Stimulated activated CD8-positive, alpha-beta memory T cell treated with anti-CD3 and anti-CD28 coated beads, Interleukin-2, amount 100 ng/mL, for 1 hour (primary cell): ENCODE measurements around the gene RPS6KA2.

Source experiments
- DNase-seq, 2 donors: peaks; one replicate each; pipeline ENCODE4 v3.0.0-alpha.2; 2020; ENCODE audit warnings: low read depth in 2 of 2

Gene RPS6KA2

DNA sequence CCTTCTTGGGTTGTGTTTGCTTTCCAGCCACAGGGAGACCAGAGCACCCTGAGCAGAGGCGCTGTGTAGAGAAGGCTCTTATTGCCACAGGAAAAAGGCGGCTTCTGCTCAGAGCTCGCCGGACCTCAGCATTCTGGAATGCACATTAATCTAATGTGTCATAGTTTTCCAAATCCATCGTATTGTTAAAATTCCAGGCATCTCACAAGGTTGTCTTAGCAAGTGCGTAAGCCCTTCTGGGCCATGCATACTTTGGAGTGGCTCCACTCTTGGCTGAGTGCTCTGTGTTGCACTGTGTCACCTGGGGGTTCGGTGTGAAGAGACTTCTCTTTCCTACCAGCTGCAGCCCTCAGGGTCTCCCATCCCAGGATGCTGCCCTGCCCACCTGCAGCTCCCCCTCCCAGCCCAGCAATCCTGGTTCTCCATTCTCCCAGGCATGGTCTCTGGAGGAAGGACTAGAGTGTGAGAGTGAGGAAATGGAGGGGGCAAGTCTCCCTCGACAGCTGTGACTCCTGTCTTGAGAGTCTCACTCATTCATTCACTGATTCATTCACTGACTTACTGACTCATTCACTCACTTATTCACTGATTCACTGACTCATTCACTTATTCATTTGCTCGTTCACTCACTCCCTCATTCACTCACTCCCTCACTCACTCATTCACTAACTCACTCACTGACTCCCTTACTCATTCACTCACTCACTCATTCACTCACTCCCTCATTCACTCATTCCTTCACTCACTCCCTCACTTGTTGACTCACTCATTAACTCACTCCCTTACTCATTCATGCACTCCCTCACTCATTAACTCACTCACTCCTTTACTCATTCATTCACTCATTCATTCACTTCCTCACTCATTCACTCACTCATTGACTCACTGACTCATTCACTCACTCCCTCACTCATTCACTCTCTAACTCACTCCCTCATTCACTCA, 160.6 kb downstream of the RPS6KA2 start:
- DNase-seq, result no peak

DNA sequence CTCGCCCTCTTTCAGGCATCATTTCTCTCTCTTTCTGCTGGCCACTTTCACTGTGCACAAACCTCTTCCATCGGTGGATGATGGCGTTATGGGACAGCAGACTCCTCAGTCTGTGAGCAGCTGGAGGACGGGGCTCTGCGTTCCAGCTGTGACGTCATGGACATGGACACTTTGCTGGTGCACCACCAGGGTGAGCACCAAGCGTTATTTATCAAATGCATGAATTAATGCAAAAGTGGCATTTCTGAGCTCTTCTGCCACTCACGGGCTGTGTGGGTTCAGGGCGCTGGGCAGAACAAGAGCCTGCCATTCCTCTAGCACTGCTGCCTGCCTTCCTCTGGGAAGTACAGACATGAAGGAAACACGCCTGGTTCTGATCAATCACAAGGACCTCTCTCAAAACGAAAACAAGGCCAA, 161.4 kb downstream of the RPS6KA2 start:
- no peak for DNase-seq

DNA sequence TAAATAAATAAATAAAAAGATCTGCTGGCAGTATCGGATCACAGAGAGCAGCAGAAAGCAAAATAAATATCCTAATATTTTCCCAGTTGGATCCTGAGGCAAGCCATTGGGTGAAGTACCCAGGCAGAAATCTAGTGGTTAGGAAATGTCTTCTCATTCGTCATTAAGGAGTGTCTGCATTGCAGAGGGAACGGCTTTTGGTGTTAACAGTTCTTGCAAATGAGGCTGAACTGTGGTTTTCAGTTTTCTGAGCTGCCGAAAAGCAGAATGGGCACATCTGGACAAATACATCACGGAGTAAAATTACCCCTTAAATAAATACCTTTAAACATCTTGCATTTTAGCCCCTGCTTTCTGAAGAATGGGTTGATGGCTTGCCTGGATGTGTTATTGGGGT, 162.1 kb downstream of the RPS6KA2 start:
- DNase-seq, result no peak

DNA sequence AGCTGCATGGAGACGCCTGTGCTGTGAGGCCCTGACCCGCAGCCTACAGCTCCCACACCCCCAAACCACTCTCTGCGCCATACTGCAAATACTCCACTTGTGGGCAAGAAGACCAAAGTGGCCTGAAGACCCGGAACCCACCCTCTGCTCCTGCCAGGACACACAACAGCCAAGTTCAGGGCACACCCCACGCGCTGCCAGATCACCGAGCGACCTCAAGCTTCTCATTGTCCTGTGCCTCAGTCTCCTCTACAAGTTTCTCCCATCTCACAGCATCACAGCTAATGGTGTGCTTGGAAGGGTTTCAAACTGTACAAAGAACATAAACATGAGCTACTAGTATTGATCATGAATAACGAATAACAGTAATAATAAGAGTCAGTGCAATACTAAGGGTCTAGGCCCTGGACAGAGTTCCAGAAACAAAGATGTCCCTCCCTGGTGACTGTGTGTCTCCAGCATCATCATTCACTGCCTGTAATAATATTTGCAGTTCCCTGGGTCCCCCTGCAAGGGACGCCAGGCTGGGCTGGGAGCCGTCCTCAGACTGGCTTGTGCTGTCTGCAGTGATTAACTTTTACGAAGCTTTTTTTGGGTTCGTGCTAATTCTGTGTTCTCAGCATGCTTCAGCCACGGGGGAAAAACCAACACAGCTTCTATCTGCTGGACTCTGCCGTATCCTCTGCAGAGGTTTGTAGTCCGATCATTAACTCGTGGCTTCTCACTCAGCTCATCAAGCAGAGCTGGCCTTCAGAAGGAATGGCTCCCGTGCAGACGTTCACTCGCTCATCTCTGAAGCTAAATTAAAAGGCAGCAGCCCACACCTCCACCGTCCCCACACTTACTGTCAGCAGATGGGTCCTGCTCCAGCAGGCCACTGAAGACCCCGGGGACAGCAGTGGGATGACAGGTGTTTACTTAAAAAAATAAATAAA, 162.7 kb downstream of the RPS6KA2 start:
- DNase-seq, result no peak

DNA sequence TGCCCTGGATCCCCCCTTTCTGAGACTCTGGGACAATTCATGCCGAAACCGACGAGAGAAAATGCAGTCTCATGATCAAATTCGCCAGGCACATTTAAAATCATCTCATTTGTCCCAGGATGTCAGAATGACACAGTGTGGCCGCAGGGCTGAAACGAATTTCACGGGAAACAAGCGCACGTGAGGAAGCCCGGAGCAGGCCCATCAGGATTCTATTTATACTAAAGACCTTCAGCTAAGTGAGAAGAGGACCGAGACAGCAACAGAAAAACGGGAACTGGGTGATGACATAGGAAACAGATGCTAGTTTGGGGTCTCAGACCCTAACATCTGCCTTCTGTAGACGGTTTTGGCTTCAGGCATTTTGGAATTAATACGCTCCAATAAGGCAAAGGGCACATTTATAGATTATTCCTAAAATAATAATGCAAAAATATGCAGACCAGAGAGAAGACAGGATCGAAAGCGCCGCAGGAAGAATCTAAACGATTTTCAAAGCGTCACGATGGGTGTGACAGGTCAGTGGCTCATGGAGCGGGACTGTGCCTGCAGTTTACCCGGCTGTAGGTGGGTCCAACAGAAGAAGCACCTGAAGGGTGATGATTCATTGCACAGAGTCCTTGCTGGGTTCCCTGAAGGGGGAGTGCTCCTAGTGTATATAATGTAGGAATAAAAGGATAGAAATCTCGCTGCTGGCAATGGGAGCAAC, 163.5 kb downstream of the RPS6KA2 start:
- DNase-seq, result no peak

DNA sequence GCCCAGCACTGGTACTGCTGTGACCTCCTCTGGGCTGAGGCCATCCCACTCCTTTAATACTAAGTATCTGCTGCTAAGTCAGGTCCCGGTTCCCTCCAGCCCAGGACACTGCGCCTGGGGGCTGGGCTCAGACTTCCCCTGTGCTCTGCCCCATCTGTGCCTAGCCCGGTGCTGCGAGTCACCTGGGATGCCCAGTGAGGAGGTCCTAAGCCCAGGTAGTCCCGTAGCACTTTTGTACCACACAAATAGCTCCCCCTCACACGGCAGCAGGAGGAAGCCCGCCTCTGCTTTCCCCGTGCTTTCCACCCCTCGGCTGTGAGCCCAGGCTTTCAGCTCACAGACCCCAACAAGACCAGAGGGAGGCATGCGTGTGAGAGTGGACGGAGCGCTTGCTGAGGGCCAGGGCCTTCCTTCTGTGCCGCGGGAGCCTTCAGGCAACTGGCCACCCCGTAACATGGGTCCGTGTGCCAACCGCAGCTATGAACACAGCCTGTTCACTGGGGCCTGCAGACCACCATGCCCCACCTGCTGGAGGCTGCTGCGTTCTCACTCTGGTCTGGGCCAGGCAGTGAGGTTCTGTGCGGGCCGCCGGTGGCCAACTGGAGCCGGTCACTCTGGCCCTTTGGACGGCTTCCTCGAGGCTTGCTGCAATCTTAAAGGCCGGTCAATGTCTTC, 164.5 kb downstream of the RPS6KA2 start:
- no peak for DNase-seq

DNA sequence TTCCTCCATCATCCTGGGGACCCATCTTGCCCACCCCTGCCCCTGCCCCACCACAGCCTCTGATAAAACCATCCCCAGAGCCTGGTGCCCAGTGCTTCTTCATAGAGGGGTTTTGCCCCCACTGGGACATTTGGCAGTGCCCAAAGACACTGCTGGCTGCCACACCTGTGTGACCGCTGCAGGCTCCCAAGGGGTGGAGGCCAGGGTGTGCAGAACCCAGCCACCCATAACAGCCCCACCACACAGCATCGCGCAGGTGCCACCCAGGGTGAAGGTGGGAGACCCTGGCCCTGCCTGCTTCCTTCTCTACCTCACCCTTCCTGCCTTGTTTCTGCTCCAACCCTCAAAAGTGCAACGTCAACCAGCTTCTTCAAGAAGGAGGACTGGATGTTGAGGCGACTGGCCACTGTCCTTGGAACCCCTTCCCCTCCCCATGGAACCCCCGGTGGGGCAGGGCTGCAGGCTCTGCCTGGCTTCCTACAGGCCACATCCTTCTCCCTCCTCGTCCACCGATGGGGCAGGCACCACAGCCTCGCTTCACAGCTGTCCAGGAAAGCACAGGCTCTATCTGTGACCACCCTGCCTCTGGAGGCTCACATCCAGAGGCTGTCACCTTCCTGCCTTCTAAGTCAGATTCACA, 165.1 kb downstream of the RPS6KA2 start:
- DNase-seq, result no peak

DNA sequence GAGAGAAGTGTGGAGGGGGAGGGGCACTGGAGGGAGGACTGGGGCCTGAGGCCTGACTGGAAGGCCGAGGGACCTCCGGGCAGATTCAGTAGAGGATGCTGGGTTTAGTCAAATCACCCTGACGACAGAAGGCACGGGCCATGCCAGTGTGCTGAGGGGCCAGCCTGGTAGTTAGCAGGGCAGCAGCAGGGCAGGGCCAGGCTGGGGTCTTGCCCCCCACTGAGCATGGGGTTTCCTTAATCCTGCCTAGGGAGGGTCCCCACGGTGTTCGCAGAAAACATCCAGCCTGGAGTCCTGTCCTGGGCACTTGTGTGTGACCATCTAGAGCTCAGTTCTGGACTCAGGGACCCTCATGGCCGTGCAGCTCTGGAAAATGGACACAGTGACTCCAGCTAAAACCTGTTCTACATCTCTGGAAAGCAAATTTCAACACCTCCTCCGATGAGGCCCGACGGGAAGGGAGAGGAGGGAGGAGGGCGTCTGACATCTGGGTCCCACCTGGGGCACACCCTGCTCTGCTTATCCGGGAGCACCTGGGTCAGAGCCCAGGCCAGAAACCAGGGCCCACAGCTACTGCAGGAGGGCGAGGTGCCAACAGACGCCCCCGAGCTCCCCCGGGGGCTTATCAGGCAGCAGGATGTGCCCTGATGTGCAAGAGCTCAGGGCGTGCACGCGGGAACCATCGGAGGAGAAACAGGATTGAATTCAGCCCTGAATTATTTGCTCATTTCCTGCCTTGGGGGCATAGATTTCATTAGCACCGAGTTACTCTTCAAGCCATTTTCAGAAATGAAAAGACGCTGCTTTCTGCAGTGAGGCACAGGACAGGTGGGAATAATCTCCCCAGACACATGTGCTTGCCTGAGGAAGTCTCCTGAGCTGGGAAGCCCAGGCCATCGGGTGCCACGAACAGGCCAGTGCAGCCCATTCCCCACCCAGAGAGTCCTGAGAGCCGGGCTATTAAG, 166.3 kb downstream of the RPS6KA2 start:
- no peak for DNase-seq

DNA sequence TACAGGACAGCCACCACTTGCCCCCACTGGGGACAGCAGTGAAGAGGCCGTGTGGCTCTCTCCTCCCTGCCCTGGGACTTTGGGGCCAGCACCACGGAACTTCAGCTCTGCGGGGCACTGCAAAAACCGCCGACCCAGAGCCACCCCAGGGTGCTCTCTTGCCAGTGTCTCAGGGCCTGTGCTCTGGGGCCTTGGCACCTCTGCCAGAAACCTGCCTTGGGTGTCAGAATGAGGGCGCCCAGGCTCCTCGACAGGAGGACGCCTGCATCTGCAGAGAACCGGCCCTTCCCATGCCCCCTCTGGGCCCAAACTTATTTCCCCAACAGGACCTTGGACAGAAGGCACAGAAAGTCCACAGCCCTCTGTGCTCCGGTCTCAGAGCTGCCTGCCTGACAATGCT, 167.1 kb downstream of the RPS6KA2 start:
- no peak for DNase-seq

DNA sequence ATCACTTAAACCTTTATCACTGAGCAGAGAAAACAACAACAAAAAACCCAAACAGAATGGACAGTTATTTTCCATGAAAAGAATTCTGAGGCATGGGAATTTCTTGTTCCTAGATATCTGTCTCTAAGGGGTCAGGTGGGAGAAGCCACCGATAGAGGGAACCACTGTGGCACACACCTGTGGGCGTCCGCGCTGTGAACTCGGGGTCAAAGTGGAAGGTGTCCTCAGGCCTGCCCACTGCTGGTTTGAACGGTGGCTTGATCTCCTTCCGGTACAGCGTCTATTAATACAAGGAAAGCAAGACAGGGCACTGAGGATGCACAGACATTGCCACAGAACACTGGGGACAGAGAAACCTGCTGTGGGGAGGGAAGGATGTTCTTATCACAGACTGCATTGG, 167.8 kb downstream of the RPS6KA2 start:
- DNase-seq, result no peak

DNA sequence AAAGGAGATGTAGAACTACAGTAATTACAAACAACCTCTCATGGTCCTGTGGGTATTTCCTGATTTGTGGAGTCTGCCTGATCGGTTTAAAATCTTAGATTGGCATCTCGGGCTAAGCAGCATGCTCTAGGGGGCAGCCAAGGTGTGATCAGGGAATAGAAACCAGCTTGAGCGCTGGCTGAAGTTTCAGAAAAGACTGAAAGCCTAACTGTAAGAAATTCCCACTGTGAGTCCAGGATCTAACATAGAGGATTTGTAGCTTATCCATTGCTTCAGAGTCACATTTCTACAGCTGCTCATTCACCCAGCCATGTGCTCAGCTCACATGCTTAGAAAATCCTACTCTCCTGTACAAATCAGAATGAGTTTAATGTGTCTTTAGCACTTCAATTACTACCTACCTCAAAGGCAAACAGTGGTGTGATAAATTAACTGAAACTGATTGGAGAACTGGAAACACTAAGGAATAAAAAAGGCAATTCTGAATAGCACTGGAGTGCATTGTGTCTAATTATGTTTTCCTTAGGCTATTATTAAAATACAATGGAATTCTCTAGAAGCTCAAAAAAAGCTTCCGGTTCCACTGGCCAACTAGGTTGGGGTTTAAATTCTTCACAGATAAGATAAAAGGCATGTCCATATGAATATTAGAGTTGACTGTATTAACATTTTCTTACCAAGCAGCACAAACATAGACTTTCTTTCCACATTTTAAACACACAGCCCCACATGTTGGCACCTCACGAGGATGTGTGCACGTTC, 170.5 kb downstream of the RPS6KA2 start:
- DNase-seq, result no peak

DNA sequence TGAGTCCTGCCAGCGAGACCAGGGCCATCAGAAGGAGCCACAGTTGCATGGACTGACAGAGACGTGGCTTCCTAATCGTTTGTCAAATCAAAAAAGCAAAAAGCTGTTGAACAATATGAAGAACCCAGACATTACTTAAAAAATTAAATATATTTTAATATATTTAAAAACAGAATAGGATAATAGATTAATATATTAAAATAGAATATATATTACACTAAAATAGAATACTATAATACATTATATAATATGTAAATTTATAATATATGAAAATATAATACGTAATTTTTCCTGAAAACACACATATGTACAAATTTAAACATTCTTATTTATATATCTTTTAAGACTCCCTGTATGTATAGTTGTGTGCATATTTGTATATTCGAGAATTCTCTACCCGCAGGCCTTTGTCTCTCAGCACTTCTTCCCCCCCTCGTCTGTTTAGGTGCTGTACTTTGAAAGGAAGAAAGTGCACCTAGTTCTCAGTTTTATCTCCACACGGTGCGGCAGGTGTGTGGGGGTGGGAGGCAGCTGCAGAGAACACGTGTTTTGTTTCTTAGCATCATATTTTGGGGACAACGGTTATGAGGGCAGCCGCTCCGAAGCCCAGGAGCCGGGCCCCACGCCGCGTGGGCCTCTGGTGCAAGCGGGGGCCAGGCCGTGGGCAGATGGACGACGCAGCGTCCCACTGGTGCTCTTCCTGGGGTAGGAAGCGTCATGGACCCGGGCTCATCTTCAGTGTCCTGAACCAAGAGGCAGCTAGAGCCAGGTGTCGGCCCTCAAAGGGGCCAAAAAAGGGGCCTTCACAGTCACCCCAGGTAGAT, 172.1 kb downstream of the RPS6KA2 start:
- no peak for DNase-seq

DNA sequence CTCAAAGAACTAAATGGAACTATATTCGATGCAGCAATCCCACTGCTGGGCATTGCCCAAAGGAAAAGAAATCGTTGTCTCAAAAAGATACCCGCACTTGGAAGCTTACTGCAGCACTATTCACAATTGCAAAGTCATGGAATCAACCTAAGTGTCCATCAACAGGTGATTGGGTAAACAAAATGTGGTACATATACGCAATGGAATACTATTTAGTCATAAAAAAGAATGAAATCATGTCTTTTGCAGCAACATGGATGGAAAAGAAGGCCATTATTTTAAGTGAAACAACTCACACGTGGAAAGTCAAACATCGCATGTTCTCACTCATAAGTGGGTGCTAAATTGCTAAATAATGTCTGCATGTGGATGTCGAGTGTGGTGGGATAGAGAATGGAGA, 173.4 kb downstream of the RPS6KA2 start:
- DNase-seq, result no peak

DNA sequence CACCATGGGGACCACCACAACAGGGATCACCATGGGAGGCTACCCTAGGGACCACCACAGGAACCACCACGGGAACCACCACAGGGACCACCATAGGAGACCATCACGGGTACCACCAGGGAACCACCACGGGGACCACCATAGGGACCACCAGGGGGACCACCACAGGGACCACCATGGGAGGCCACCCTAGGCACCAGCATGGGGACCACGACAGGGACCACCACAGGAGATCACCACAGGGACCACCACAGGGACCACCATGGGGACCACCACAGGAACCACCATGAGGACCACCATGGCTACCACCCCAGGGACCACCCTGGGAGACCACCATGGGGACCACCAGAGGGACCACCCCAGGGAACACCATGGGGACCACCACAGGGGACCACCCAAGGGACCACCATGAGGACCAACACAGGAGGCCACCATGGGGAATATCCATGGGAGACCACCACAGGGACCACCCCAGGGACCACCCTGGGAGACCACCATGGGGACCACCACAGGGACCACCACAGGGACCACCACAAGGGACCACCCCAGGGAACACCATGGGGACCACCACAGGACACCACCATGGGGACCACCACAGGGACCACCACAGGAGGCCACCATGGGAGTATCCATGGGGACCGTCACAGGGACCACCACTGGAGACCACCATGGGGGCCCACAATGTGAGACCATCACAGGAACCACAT, 176.7 kb downstream of the RPS6KA2 start:
- no peak for DNase-seq

DNA sequence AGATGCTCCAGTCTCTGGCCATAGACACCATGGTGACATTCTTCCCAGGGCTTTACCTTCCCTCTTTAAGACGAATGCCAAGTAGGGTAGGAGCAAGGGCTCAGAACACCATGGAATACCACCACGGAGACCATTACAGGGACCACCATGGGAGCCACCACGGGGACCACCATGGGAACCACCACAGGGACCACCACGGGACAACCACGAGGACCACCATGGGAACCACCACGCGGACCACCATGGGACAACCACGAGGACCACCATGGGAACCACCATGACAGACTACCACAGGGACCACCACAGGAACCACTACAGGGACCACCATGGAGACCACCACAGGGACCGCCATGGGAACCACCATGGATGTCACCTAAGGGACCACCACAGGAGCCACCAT, 177.4 kb downstream of the RPS6KA2 start:
- DNase-seq, result no peak

DNA sequence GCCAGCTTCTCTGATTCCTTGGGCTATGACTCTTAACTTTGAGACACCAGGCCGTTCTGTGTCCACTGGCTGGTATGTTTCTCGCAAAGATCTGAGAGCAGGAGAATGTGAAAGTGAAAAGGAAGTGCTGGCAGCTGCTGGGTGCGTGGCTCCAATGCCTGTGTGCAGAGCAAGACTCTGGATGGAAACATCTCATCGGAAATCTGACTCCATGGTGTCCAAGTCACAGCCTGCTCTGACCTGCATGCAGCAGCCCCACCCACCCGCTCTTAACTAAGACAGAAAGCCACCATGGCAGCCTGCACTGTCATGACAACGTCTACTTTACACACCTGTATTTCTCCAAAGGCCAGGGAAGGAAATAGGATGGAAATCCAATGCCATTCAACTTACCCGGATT, 178.0 kb downstream of the RPS6KA2 start:
- DNase-seq, result no peak

DNA sequence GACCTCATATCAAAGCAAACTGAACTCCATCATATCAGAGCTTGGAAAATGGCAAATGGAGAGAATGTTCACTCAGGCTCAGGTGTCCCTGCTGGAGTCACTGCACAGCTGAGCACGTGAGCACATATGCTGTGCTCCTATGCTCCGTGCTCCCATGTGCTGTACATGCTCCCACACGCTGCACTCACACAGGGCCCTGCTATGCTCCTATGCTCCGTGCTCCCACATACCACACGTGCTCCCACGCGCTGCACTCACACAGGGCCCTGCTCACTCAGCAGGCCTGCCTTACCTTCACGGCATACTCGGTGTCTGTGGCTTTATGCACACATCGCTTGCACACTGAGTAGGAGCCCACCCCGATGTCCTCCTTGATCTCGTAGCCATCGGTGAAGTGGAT, 178.6 kb downstream of the RPS6KA2 start:
- DNase-seq, result no peak
